H9 (cell line): ENCODE data around the gene LIN54. TPM values are rescaled to one million over a fixed set of nuclear protein-coding genes. Genes with fewer than 3 reads are reported as not detected.

Experiments
- DNase-seq: peaks from one replicate; pipeline ENCODE4 v3.0.0-alpha.2; 2017
- H2AFZ ChIP-seq: one replicate; pipeline ENCODE4 v1.6.1; 2013; ENCODE audit warnings: mild to moderate bottlenecking, low read length, control low read depth, moderate library complexity
- H2AK5ac ChIP-seq: 2 replicates; pipeline ENCODE4 v1.6.1; 2013; ENCODE audit warnings: low read length, control low read depth, mixed read lengths; ENCODE audit not compliant: insufficient read length
- H2BK120ac ChIP-seq: one replicate; pipeline ENCODE4 v1.6.1; 2013; ENCODE audit warnings: low read depth, mild to moderate bottlenecking, low read length, control low read depth, inconsistent platforms; ENCODE audit not compliant: poor library complexity, severe bottlenecking
- H2BK12ac ChIP-seq: 2 replicates; pipeline ENCODE4 v1.6.1; 2013; ENCODE audit warnings: low read length, control low read depth, mixed read lengths, low read depth; ENCODE audit not compliant: insufficient read length
- H2BK15ac ChIP-seq: 2 replicates; pipeline ENCODE4 v1.6.1; 2013; ENCODE audit warnings: low read depth, low read length, control low read depth
- H2BK20ac ChIP-seq: one replicate; pipeline ENCODE4 v1.6.1; 2013; ENCODE audit warnings: low read depth, mild to moderate bottlenecking, low read length, control low read depth, inconsistent platforms; ENCODE audit not compliant: poor library complexity, severe bottlenecking
- H2BK5ac ChIP-seq: 2 replicates; pipeline ENCODE4 v1.6.1; 2013; ENCODE audit warnings: low read length, control low read depth, mixed read lengths; ENCODE audit not compliant: insufficient read length
- H3K14ac ChIP-seq: 2 replicates; pipeline ENCODE4 v1.6.1; 2013; ENCODE audit warnings: low read length, control low read depth; ENCODE audit not compliant: insufficient read depth
- H3K18ac ChIP-seq: 2 replicates; pipeline ENCODE4 v1.6.1; 2013; ENCODE audit warnings: low read depth, mild to moderate bottlenecking, mixed read lengths, low read length, control low read depth; ENCODE audit not compliant: insufficient read length
- H3K23ac ChIP-seq: 2 replicates; pipeline ENCODE4 v1.6.1; 2013; ENCODE audit warnings: low read length, control low read depth, mixed read lengths, low read depth; ENCODE audit not compliant: insufficient read length
- H3K23me2 ChIP-seq: 2 replicates; pipeline ENCODE4 v1.6.1; 2013; ENCODE audit warnings: low read depth, mild to moderate bottlenecking, mixed read lengths, low read length, control low read depth; ENCODE audit not compliant: insufficient read length, poor library complexity, severe bottlenecking
- H3K27ac ChIP-seq: 2 replicates; pipeline ENCODE4 v1.5.1; 2013; ENCODE audit warnings: low read length, control low read depth, mixed read lengths, low read depth; ENCODE audit not compliant: insufficient read length
- H3K27me3 ChIP-seq: 2 replicates; pipeline ENCODE4 v1.6.1; 2013; ENCODE audit warnings: low read length, control low read depth, inconsistent platforms; ENCODE audit not compliant: insufficient read depth
- H3K4ac ChIP-seq: 2 replicates; pipeline ENCODE4 v1.6.1; 2013; ENCODE audit warnings: low read depth, mild to moderate bottlenecking, control low read depth, inconsistent platforms, low read length, moderate library complexity
- H3K4me1 ChIP-seq: 2 replicates; pipeline ENCODE4 v1.6.1; 2013; ENCODE audit warnings: low read length, control low read depth, inconsistent platforms; ENCODE audit not compliant: insufficient read depth
- H3K4me2 ChIP-seq: 2 replicates; pipeline ENCODE4 v1.6.1; 2013; ENCODE audit warnings: low read length, control low read depth, mixed read lengths; ENCODE audit not compliant: insufficient read length, insufficient read depth
- H3K56ac ChIP-seq: 2 replicates; pipeline ENCODE4 v1.6.1; 2013; ENCODE audit warnings: low read depth, mild to moderate bottlenecking, mixed read lengths, low read length, control low read depth; ENCODE audit not compliant: insufficient read length
- H3K79me1 ChIP-seq: 2 replicates; pipeline ENCODE4 v1.6.1; 2013; ENCODE audit warnings: low read depth, mild to moderate bottlenecking, moderate library complexity, low read length, control low read depth, inconsistent platforms; ENCODE audit not compliant: insufficient read depth, poor library complexity, severe bottlenecking
- H3K79me2 ChIP-seq: 2 replicates; pipeline ENCODE4 v1.6.1; 2013; ENCODE audit warnings: low read length, control low read depth, inconsistent platforms; ENCODE audit not compliant: insufficient read depth
- H3K9ac ChIP-seq: 2 replicates; pipeline ENCODE4 v1.6.1; 2013; ENCODE audit warnings: low read length, control low read depth, mixed read lengths; ENCODE audit not compliant: insufficient read length; ENCODE audit errors: extremely low read depth
- H3K9me3 ChIP-seq: one replicate; pipeline ENCODE4 v1.6.1; 2013; ENCODE audit warnings: low read depth, low read length, inconsistent platforms; ENCODE audit not compliant: control insufficient read depth
- H3T11ph ChIP-seq: one replicate; pipeline ENCODE4 v1.6.1; 2013; ENCODE audit warnings: mild to moderate bottlenecking, low read length, control low read depth, inconsistent platforms
- H4K20me1 ChIP-seq: one replicate; pipeline ENCODE4 v1.6.1; 2013; ENCODE audit not compliant: control insufficient read depth, insufficient read length, insufficient read depth
- H4K5ac ChIP-seq: 2 replicates; pipeline ENCODE4 v1.6.1; 2013; ENCODE audit warnings: low read depth, mild to moderate bottlenecking, mixed read lengths, low read length, control low read depth; ENCODE audit not compliant: insufficient read length
- H4K8ac ChIP-seq: replicated peaks from 2 replicates; pipeline ENCODE4 v1.6.1; 2013; ENCODE audit warnings: low read length, control low read depth, mixed read lengths, low read depth; ENCODE audit not compliant: insufficient read length
- H4K91ac ChIP-seq: 2 replicates; pipeline ENCODE4 v1.6.1; 2013; ENCODE audit warnings: low read depth, mild to moderate bottlenecking, moderate library complexity, mixed read lengths, low read length, control low read depth; ENCODE audit not compliant: insufficient read length
- H3K27ac Mint-ChIP-seq, 3 experiments: 2 replicates in 2 of 3; 3 replicates in 1 of 3; pipeline ENCODE4 v1.8.0; 2020 to 2021; ENCODE audit warnings: mixed read lengths in 3 of 3, mild to moderate bottlenecking in 1 of 3, moderate library complexity in 1 of 3
- H3K27me3 Mint-ChIP-seq: 2 replicates; pipeline ENCODE4 v1.8.0; 2021; ENCODE audit warnings: low read depth, mild to moderate bottlenecking, moderate library complexity, mixed read lengths
- H3K36me3 Mint-ChIP-seq, 3 experiments: 2 replicates in 2 of 3; 3 replicates in 1 of 3; pipeline ENCODE4 v1.8.0; 2020 to 2021; ENCODE audit warnings: low read depth in 3 of 3, mixed read lengths in 3 of 3; ENCODE audit not compliant: insufficient read depth in 1 of 3
- H3K4me1 Mint-ChIP-seq, 2 experiments: 2 replicates each; pipeline ENCODE4 v1.8.0; 2020; ENCODE audit warnings: mixed read lengths in 2 of 2
- H3K4me3 Mint-ChIP-seq, 2 experiments: 2 replicates in 1 of 2; 3 replicates in 1 of 2; pipeline ENCODE4 v1.8.0; 2020 to 2021; ENCODE audit warnings: mild to moderate bottlenecking in 2 of 2, mixed read lengths in 2 of 2, moderate library complexity in 1 of 2
- H3K9me3 Mint-ChIP-seq, 2 experiments: 2 replicates in 1 of 2; 3 replicates in 1 of 2; pipeline ENCODE4 v1.8.0; 2020; ENCODE audit warnings: mild to moderate bottlenecking in 2 of 2, mixed read lengths in 2 of 2, moderate library complexity in 1 of 2
- WGBS: extraction: QIAGEN DNeasy Blood & Tissue Kit; methylation state at CpG from one replicate; pipeline ENCODE4 v1.1.7; 2013; ENCODE audit warnings: missing lambda C conversion rate, low lambda C conversion rate, mixed read lengths; ENCODE audit not compliant: insufficient read length; ENCODE audit errors: extremely low coverage; 5-methylcytosine and 5-hydroxymethylcytosine counted together
- long read RNA-seq: library from polyadenylated mRNA; unstranded; transcript quantifications from one replicate; pipeline ENCODE4 v2.0.0, GENCODE V29; 2020
- total RNA-seq: library from RNA; stranded (reverse); gene quantifications from 2 replicates; pipeline ENCODE4 v1.2.1, GENCODE V29; 2021
- TF ChIP-seq, protein P1 (sequence below): fragments of 200-600 bp; sonication (generic); conservative IDR thresholded peaks from 3 replicates; pipeline ENCODE4 v1.8.0; 2021; ENCODE audit warnings: antibody characterized with exemption, mild to moderate bottlenecking

Gene LIN54
- total RNA-seq, result 16.3 and 16.9 TPM in 2 replicates
- long read RNA-seq, full-length matches to known transcripts, result 16 of 27 reads
- long read RNA-seq, partial matches to known transcripts, result 4 of 27 reads
- long read RNA-seq, other reads (novel, unspliced or antisense), result 7 of 27 reads

GRCh38 chr4:83010522-83011318 is at the start of gene LIN54:
Gene LIN54, minus strand, starts transcription at chr4:83010823. Its CDS starts 25,979 bp downstream, at chr4:82984844.
- Histone ChIP-seq H2BK15ac (no peak within 1 kb of the TSS), H2BK12ac (no peak within 1 kb of the TSS), H2BK20ac (no peak within 1 kb of the TSS), H3T11ph (no peak within 1 kb of the TSS), H4K20me1 (no peaks in the 10 kb centered on the region), H3K23ac (no peak within 1 kb of the TSS), H2BK5ac (no peak within 1 kb of the TSS), H3K79me2 (no peaks in the 10 kb centered on the region; the same call in 1 of the 2 replicates), H3K56ac (no peak within 1 kb of the TSS), H3K79me1 (no peaks in the 10 kb centered on the region), H3K4me2 (peak within 1 kb of the TSS; percentile 98), H3K4me1 (peaks cover 4% of the 10 kb centered on the region; the same call in 1 of the 2 replicates), H4K8ac (no peak within 1 kb of the TSS), H3K9ac (peak within 1 kb of the TSS; percentile 91), H3K27ac (no peak within 1 kb of the TSS), H4K91ac (no peak within 1 kb of the TSS), H3K4ac (no peak within 1 kb of the TSS), H3K14ac (peak within 1 kb of the TSS; percentile 62; the same call in 1 of the 2 replicates), H2BK120ac (no peak within 1 kb of the TSS), H4K5ac (no peak within 1 kb of the TSS), H3K23me2 (peaks cover 9% of the 10 kb centered on the region), H3K18ac (peak within 1 kb of the TSS; percentile 87), H2AFZ (peak within 1 kb of the TSS; percentile 42), H2AK5ac (no peak within 1 kb of the TSS), H3K27me3 (no peaks in the 10 kb centered on the region), H3K9me3 (no peaks in the 10 kb centered on the region)
- H3K4me1 Mint-ChIP-seq, result peaks cover 32 to 35% of the 10 kb centered on the region in 2 experiments
- DNase-seq, result peak; percentile 72
- peaks cover 13% of the 10 kb centered on the region for H3K27me3 Mint-ChIP-seq
- WGBS, result no CpG with 5 or more reads among the region's 54 CpGs
- TF ChIP-seq, protein P1, sequence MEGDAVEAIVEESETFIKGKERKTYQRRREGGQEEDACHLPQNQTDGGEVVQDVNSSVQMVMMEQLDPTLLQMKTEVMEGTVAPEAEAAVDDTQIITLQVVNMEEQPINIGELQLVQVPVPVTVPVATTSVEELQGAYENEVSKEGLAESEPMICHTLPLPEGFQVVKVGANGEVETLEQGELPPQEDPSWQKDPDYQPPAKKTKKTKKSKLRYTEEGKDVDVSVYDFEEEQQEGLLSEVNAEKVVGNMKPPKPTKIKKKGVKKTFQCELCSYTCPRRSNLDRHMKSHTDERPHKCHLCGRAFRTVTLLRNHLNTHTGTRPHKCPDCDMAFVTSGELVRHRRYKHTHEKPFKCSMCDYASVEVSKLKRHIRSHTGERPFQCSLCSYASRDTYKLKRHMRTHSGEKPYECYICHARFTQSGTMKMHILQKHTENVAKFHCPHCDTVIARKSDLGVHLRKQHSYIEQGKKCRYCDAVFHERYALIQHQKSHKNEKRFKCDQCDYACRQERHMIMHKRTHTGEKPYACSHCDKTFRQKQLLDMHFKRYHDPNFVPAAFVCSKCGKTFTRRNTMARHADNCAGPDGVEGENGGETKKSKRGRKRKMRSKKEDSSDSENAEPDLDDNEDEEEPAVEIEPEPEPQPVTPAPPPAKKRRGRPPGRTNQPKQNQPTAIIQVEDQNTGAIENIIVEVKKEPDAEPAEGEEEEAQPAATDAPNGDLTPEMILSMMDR, result no peak
- no peaks in the 10 kb centered on the region for H3K9me3 Mint-ChIP-seq
- H3K27ac Mint-ChIP-seq, result peak within 1 kb of the TSS in 2 of 3 experiments; percentile 38 to 93; a peak in 4 of 7 replicates
- no peaks in the 10 kb centered on the region; a peak in 3 of 7 replicates for H3K36me3 Mint-ChIP-seq
- peak within 1 kb of the TSS; percentile 87 to 92 for H3K4me3 Mint-ChIP-seq
